HepG2 (cell line): ENCODE data around the gene P2RY2. TPM values are rescaled to one million over a fixed set of nuclear protein-coding genes. Genes with fewer than 3 reads are reported as not detected.

Source experiments
- ARNT2 ChIP-seq: sonication (generic); formaldehyde crosslinking; IDR thresholded peaks from 2 replicates; pipeline ENCODE4 v1.8.0; 2022; ENCODE audit warnings: mild to moderate bottlenecking, low read depth, missing genetic modification reagents, moderate library complexity
- BORCS8-MEF2B ChIP-seq: sonication (generic); formaldehyde crosslinking; IDR thresholded peaks from 2 replicates; pipeline ENCODE4 v1.8.0; 2022; ENCODE audit warnings: mild to moderate bottlenecking, missing genetic modification reagents
- CENPX ChIP-seq: sonication (generic); formaldehyde crosslinking; IDR thresholded peaks from 2 replicates; pipeline ENCODE4 v1.9.0; 2021; ENCODE audit warnings: mild to moderate bottlenecking, missing genetic modification reagents, moderate library complexity
- HIVEP1 ChIP-seq: sonication (generic); formaldehyde crosslinking; IDR thresholded peaks from 2 replicates; pipeline ENCODE4 v1.4.0; 2020; ENCODE audit warnings: mild to moderate bottlenecking, missing genetic modification reagents
- KAT2B ChIP-seq: fragments of 150-350 bp; IDR thresholded peaks from 2 replicates; pipeline ENCODE4 v1.6.1; 2014; ENCODE audit warnings: low read depth, low read length, borderline replicate concordance
- KLF16 ChIP-seq, 2 experiments: sonication (generic) in 1 of 2; formaldehyde crosslinking in 1 of 2; IDR thresholded peaks; 2 replicates each; pipeline versions ENCODE4 v1.6.1 to v1.8.0; 2016 to 2023; ENCODE audit warnings: missing genetic modification reagents in 2 of 2, missing compliant biosample characterization in 1 of 2
- MAFF ChIP-seq: IDR thresholded peaks from 2 replicates; pipeline ENCODE4 v1.6.1; 2011; ENCODE audit warnings: low read depth, low read length, improper control_type of control experiment
- MEIS2 ChIP-seq: sonication (generic); formaldehyde crosslinking; IDR thresholded peaks from 2 replicates; pipeline ENCODE4 v1.9.0; 2021; ENCODE audit warnings: mild to moderate bottlenecking, missing genetic modification reagents
- SMARCC2 ChIP-seq: fragments of 450-650 bp; IDR thresholded peaks from 2 replicates; pipeline ENCODE4 v1.6.1; 2017; ENCODE audit warnings: antibody characterized with exemption, mild to moderate bottlenecking
- ZNF354B ChIP-seq: sonication (generic); formaldehyde crosslinking; IDR thresholded peaks from 2 replicates; pipeline ENCODE4 v1.8.0; 2022; ENCODE audit warnings: mild to moderate bottlenecking, missing genetic modification reagents
- polyA plus RNA-seq, 8 experiments: library from polyadenylated mRNA; depleted of rRNA in 3 of 8; stranded (reverse) in 7 of 8; unstranded in 1 of 8; fragments of >200 nt; fragmentation: Illumina TruSeq in 4 of 8; extraction: Trizol in 4 of 8; gene quantifications; 2 replicates each; pipeline versions ENCODE4 v1.2.1 to v1.2.3, GENCODE V29; 2011 to 2016; ENCODE audit warnings: low read depth in 4 of 8, missing spikeins in 1 of 8, mixed read lengths in 1 of 8; ENCODE audit not compliant: insufficient read depth in 1 of 8
- total RNA-seq, 5 experiments: library from RNA; depleted of rRNA; stranded (reverse); fragments of >200 nt; fragmentation: Illumina TruSeq; extraction: Trizol; gene quantifications; 2 replicates each; pipeline ENCODE4 v1.2.3, GENCODE V29; 2016; ENCODE audit warnings: low read depth in 1 of 5
- TF ChIP-seq, protein P1 (sequence below): sonication (generic); formaldehyde crosslinking; IDR thresholded peaks from 2 replicates; pipeline ENCODE4 v1.5.0; 2020; ENCODE audit warnings: missing genetic modification reagents
- TF ChIP-seq, protein P2 (sequence below): sonication (generic); formaldehyde crosslinking; IDR thresholded peaks from 2 replicates; pipeline ENCODE4 v1.5.1; 2020; ENCODE audit warnings: missing genetic modification reagents, mild to moderate bottlenecking, borderline replicate concordance
- TF ChIP-seq, protein P3 (sequence below): sonication (generic); formaldehyde crosslinking; IDR thresholded peaks from 2 replicates; pipeline ENCODE4 v1.9.0; 2021; ENCODE audit warnings: missing genetic modification reagents, borderline replicate concordance
- TF ChIP-seq, protein P4 (sequence below): sonication (generic); formaldehyde crosslinking; IDR thresholded peaks from 2 replicates; pipeline ENCODE4 v1.4.0; 2020; ENCODE audit warnings: mild to moderate bottlenecking, missing genetic modification reagents

The P2RY2 gene
- total and polyA plus RNA-seq, 2 of the 13 experiments (the other 11 are each of a cell fraction or from before 2014, with no cell fraction given) = 0.95 to 3.1 TPM

DNA sequence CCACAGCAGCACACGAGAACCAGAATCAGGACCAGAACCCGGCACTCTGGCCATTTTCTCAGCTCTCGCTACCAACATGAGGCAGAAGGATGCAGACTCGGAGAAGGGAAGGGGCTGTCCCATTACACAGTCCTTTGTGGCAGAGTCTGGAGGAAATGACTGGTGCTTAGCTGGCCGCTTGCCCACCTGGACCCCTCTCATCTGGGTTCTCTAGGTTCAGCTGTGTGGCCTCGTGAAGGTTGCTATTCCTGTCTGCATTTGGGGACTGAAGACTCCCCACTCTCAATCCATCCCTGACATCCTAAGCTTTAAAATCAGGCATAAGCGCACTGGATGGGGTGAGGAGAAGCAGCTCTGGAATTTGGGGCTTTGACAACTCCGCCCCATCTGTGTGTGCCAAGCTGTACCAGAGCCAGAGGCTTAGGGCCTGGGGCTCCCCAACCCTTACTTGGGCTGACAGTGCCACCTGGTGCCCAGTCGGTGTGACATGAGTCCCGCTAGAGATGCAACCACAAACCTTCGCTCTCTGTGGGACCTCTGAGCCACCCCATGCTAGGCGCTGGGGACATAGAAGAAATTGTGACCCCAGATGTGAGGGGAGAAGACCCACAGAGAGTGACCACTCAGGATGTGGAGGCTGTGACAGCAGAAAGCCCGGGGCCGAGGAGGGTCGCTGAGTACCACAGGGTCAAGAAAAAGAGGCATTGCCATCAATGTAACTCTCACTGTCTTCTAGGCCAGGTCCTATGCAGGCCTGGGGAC is 40.1 kb upstream of the P2RY2 start (continued):
- TF ChIP-seq, protein P1, sequence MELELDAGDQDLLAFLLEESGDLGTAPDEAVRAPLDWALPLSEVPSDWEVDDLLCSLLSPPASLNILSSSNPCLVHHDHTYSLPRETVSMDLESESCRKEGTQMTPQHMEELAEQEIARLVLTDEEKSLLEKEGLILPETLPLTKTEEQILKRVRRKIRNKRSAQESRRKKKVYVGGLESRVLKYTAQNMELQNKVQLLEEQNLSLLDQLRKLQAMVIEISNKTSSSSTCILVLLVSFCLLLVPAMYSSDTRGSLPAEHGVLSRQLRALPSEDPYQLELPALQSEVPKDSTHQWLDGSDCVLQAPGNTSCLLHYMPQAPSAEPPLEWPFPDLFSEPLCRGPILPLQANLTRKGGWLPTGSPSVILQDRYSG (CRISPR knock-in tag) = no peak
- TF ChIP-seq BORCS8-MEF2B (CRISPR knock-in tag) = no peak
- TF ChIP-seq HIVEP1 (CRISPR knock-in tag) = no peak
- TF ChIP-seq, protein P2, sequence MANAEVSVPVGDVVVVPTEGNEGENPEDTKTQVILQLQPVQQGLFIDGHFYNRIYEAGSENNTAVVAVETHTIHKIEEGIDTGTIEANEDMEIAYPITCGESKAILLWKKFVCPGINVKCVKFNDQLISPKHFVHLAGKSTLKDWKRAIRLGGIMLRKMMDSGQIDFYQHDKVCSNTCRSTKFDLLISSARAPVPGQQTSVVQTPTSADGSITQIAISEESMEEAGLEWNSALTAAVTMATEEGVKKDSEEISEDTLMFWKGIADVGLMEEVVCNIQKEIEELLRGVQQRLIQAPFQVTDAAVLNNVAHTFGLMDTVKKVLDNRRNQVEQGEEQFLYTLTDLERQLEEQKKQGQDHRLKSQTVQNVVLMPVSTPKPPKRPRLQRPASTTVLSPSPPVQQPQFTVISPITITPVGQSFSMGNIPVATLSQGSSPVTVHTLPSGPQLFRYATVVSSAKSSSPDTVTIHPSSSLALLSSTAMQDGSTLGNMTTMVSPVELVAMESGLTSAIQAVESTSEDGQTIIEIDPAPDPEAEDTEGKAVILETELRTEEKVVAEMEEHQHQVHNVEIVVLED (CRISPR knock-in tag) = no peak
- TF ChIP-seq, protein P3, sequence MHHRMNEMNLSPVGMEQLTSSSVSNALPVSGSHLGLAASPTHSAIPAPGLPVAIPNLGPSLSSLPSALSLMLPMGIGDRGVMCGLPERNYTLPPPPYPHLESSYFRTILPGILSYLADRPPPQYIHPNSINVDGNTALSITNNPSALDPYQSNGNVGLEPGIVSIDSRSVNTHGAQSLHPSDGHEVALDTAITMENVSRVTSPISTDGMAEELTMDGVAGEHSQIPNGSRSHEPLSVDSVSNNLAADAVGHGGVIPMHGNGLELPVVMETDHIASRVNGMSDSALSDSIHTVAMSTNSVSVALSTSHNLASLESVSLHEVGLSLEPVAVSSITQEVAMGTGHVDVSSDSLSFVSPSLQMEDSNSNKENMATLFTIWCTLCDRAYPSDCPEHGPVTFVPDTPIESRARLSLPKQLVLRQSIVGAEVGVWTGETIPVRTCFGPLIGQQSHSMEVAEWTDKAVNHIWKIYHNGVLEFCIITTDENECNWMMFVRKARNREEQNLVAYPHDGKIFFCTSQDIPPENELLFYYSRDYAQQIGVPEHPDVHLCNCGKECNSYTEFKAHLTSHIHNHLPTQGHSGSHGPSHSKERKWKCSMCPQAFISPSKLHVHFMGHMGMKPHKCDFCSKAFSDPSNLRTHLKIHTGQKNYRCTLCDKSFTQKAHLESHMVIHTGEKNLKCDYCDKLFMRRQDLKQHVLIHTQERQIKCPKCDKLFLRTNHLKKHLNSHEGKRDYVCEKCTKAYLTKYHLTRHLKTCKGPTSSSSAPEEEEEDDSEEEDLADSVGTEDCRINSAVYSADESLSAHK (CRISPR knock-in tag) = no peak
- no peak for TF ChIP-seq MAFF
- TF ChIP-seq MEIS2 (CRISPR knock-in tag) = no peak
- no peak for TF ChIP-seq KAT2B
- TF ChIP-seq, protein P4, sequence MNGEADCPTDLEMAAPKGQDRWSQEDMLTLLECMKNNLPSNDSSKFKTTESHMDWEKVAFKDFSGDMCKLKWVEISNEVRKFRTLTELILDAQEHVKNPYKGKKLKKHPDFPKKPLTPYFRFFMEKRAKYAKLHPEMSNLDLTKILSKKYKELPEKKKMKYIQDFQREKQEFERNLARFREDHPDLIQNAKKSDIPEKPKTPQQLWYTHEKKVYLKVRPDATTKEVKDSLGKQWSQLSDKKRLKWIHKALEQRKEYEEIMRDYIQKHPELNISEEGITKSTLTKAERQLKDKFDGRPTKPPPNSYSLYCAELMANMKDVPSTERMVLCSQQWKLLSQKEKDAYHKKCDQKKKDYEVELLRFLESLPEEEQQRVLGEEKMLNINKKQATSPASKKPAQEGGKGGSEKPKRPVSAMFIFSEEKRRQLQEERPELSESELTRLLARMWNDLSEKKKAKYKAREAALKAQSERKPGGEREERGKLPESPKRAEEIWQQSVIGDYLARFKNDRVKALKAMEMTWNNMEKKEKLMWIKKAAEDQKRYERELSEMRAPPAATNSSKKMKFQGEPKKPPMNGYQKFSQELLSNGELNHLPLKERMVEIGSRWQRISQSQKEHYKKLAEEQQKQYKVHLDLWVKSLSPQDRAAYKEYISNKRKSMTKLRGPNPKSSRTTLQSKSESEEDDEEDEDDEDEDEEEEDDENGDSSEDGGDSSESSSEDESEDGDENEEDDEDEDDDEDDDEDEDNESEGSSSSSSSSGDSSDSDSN = no peak
- TF ChIP-seq ZNF354B (CRISPR knock-in tag) = no peak
- TF ChIP-seq KLF16 (CRISPR knock-in tag; IDR thresholded peaks at IDR 0.05) = 0 out of 4 replicates have a peak, but pooled peaks of 1 of the 2 experiments have one; percentile 30
- no peak for TF ChIP-seq CENPX (CRISPR knock-in tag)
- no peak for TF ChIP-seq ARNT2 (CRISPR knock-in tag)
- TF ChIP-seq SMARCC2 = no peak
